OCI-LY1 (cell line): Measurements from ENCODE around the gene OR2Z1.

Experiments
- EZH2 ChIP-seq: fragments of 200-600 bp; sonication (generic), shearing (Covaris generic); IDR thresholded peaks from 2 replicates; pipeline ENCODE4 v1.8.0; 2017; ENCODE audit warnings: borderline replicate concordance, mixed run types, mild to moderate bottlenecking, antibody characterized with exemption, low read length, moderate library complexity, mixed read lengths
- TF ChIP-seq, protein P1 (sequence below): fragments of 200-600 bp; sonication (generic), shearing (Covaris generic); IDR thresholded peaks from 2 replicates; pipeline ENCODE4 v1.5.1; 2017; ENCODE audit warnings: mild to moderate bottlenecking, antibody characterized with exemption, low read length, moderate library complexity, mixed read lengths

DNA sequence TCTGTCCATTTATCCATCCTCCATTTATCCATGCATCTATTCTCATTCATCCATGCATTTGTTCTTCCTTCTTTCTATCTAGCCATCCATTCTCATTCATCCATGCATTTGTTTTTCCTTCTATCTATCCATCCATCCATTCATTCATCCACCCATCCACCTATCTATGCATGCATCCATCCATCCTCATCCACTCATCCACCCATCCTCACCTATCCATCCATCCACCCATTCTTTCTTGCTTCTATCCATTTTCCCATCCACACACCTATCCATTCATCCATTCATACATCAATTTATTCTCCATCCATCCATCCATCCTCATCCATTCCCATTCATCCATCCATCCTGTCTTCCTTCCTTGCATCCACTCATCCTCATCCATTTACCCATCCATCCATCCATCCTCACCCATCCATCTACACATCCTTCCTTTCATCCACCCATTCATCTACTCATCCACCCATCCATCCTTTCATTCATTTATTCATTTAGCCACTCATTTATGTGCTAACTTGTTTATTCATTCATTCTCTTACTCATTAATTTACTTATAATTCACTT, 43.1 kb upstream of the OR2Z1 start:
- no peak for TF ChIP-seq EZH2
- TF ChIP-seq, protein P1, sequence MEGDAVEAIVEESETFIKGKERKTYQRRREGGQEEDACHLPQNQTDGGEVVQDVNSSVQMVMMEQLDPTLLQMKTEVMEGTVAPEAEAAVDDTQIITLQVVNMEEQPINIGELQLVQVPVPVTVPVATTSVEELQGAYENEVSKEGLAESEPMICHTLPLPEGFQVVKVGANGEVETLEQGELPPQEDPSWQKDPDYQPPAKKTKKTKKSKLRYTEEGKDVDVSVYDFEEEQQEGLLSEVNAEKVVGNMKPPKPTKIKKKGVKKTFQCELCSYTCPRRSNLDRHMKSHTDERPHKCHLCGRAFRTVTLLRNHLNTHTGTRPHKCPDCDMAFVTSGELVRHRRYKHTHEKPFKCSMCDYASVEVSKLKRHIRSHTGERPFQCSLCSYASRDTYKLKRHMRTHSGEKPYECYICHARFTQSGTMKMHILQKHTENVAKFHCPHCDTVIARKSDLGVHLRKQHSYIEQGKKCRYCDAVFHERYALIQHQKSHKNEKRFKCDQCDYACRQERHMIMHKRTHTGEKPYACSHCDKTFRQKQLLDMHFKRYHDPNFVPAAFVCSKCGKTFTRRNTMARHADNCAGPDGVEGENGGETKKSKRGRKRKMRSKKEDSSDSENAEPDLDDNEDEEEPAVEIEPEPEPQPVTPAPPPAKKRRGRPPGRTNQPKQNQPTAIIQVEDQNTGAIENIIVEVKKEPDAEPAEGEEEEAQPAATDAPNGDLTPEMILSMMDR: no peak
